GM12878 (cell line): ENCODE data around the gene CCDC200. TPM values are rescaled to one million over a fixed set of nuclear protein-coding genes. Genes with fewer than 3 reads are reported as not detected.
"Not testable (repeated sequence)": the region's sequence is repeated elsewhere in the genome, so short reads cannot be mapped to it uniquely, and the experiment has no call there.

Experiments used
- ATAC-seq: fragments of 200-7000 bp; cut with Tn5 transposase; 3 replicates; pipeline ENCODE4 v1.9.1; 2020; ENCODE audit warnings: mild to moderate bottlenecking, moderate library complexity
- BruUV-seq: library from RNA; stranded (reverse); fragments of 400-500 nt; replicated peaks from 2 replicates; lab custom pipeline; 2021; lab: Mats Ljungman, UMichigan
- CTCF ChIA-PET: fragments of 300-600 bp; sonication (Branson Sonifier 250); formaldehyde crosslinking; extraction: SDS; loops from one replicate; lab custom pipeline; 2021; ENCODE audit warnings: inconsistent platforms; lab: Yijun Ruan, JAX
- POLR2A ChIA-PET: fragments of 350-600 bp; formaldehyde crosslinking; extraction: SDS; loops from one replicate; lab custom pipeline; 2021; ENCODE audit warnings: inconsistent platforms; lab: Charles Lee
- RAD21 ChIA-PET: fragments of 300-600 bp; sonication (Branson Sonifier 250); formaldehyde crosslinking; loops from one replicate; lab custom pipeline; 2023; ENCODE audit warnings: antibody characterized with exemption; ENCODE audit not compliant: unreplicated experiment; lab: Charles Lee
- SMC1A ChIA-PET: fragments of 300-600 bp; sonication (Branson Sonifier 250); formaldehyde crosslinking; loops from one replicate; lab custom pipeline; 2023; ENCODE audit not compliant: unreplicated experiment, uncharacterized antibody; lab: Charles Lee
- DNase-seq: peaks from one replicate; pipeline ENCODE4 v3.0.0-alpha.2; 2011; ENCODE audit warnings: low read depth, low spot score
- FAIRE-seq: peaks from 3 replicates; lab custom pipeline; 2011; peaks lifted over from hg19 to GRCh38; lab: Jason Lieb, UNC
- H2AFZ ChIP-seq: 2 replicates; pipeline ENCODE4 v1.6.0; 2011; ENCODE audit warnings: low read depth, low read length, control low read depth; ENCODE audit not compliant: control insufficient read depth
- H3K27ac ChIP-seq: 2 replicates; pipeline ENCODE4 v1.5.1; 2011; ENCODE audit warnings: control low read depth; ENCODE audit not compliant: control insufficient read depth, insufficient read depth
- H3K27me3 ChIP-seq, 2 experiments: replicated peaks in 1 of 2; 2 replicates each; pipeline versions ENCODE4 v1.6.0 to v1.6.1; 2011; ENCODE audit warnings: low read length in 1 of 2; ENCODE audit not compliant: control insufficient read depth in 2 of 2, insufficient read depth in 2 of 2
- H3K36me3 ChIP-seq, 2 experiments: 2 replicates each; pipeline ENCODE4 v1.5.1; 2011; ENCODE audit warnings: low read length in 1 of 2; ENCODE audit not compliant: control insufficient read depth in 2 of 2, insufficient read depth in 2 of 2
- H3K4me1 ChIP-seq: 2 replicates; pipeline ENCODE4 v1.6.1; 2011; ENCODE audit warnings: mild to moderate bottlenecking, low read length, moderate library complexity, mixed read lengths; ENCODE audit not compliant: control insufficient read depth, insufficient read depth
- H3K4me2 ChIP-seq: 2 replicates; pipeline ENCODE4 v1.6.0; 2011; ENCODE audit warnings: control low read depth; ENCODE audit not compliant: control insufficient read depth, insufficient read depth
- H3K4me3 ChIP-seq: fragments of 200-600 bp; sonication (generic); 2 replicates; pipeline ENCODE4 v1.5.1; 2016
- H3K79me2 ChIP-seq: 2 replicates; pipeline ENCODE4 v1.6.0; 2011; ENCODE audit warnings: low read length; ENCODE audit not compliant: control insufficient read depth, insufficient read depth
- H3K9ac ChIP-seq: 2 replicates; pipeline ENCODE4 v1.8.0; 2011; ENCODE audit warnings: low read length, control low read depth, mixed read lengths; ENCODE audit not compliant: control insufficient read depth, insufficient read depth
- H3K9me3 ChIP-seq: replicated peaks from 3 replicates; pipeline ENCODE4 v1.5.1; 2011; ENCODE audit warnings: mild to moderate bottlenecking, low read length; ENCODE audit not compliant: control insufficient read depth, insufficient read depth
- H4K20me1 ChIP-seq: 2 replicates; pipeline ENCODE4 v1.6.0; 2011; ENCODE audit not compliant: control insufficient read depth, insufficient read depth
- BACH1 ChIP-seq: fragments of 450-650 bp; IDR thresholded peaks from 2 replicates; pipeline ENCODE4 v1.6.1; 2017; ENCODE audit warnings: mild to moderate bottlenecking, borderline replicate concordance
- CEBPB ChIP-seq, 2 experiments: fragments of 150-350 bp in 1 of 2; IDR thresholded peaks; 2 replicates each; pipeline ENCODE4 v1.6.1; 2012 to 2014; ENCODE audit warnings: low read depth in 2 of 2, low read length in 2 of 2, borderline replicate concordance in 1 of 2, inconsistent platforms in 1 of 2
- CHD2 ChIP-seq: IDR thresholded peaks from 2 replicates; pipeline ENCODE4 v1.6.1; 2011; ENCODE audit warnings: low read depth, low read length, improper control_type of control experiment, borderline replicate concordance
- CREM ChIP-seq: IDR thresholded peaks from 2 replicates; pipeline ENCODE4 v1.6.1; 2014; ENCODE audit warnings: antibody characterized with exemption, low read depth
- FOXK2 ChIP-seq: fragments of 450-650 bp; IDR thresholded peaks from 2 replicates; pipeline ENCODE4 v1.6.1; 2017; ENCODE audit warnings: mild to moderate bottlenecking, moderate library complexity
- IKZF1 ChIP-seq: fragments of 450-650 bp; conservative IDR thresholded peaks from 2 replicates; pipeline ENCODE4 v1.6.1; 2017; ENCODE audit warnings: antibody characterized with exemption, mild to moderate bottlenecking
- IRF4 ChIP-seq: IDR thresholded peaks from 2 replicates; pipeline ENCODE4 v1.6.1; 2011; ENCODE audit warnings: low read depth, low read length
- MLLT1 ChIP-seq: fragments of 450-650 bp; IDR thresholded peaks from 2 replicates; pipeline ENCODE4 v1.6.1; 2016; ENCODE audit warnings: mild to moderate bottlenecking
- MYB ChIP-seq: fragments of 150-350 bp; IDR thresholded peaks from 2 replicates; pipeline ENCODE4 v1.6.1; 2014; ENCODE audit warnings: mild to moderate bottlenecking, low read depth, low read length, borderline replicate concordance
- POLR2AphosphoS2 ChIP-seq: IDR thresholded peaks from 2 replicates; pipeline ENCODE4 v1.6.1; 2011; ENCODE audit warnings: low read depth, mild to moderate bottlenecking, low read length, improper control_type of control experiment, moderate library complexity
- RCOR1 ChIP-seq: conservative IDR thresholded peaks from 2 replicates; pipeline ENCODE4 v1.6.1; 2012; ENCODE audit warnings: low read depth, low read length, improper control_type of control experiment
- STAT3 ChIP-seq: IDR thresholded peaks from 2 replicates; pipeline ENCODE4 v1.6.1; 2011; ENCODE audit warnings: low read depth, low read length, improper control_type of control experiment
- TARDBP ChIP-seq: IDR thresholded peaks from 2 replicates; pipeline ENCODE4 v1.6.1; 2016; ENCODE audit warnings: borderline replicate concordance
- ZNF622 ChIP-seq: fragments of 450-650 bp; IDR thresholded peaks from 2 replicates; pipeline ENCODE4 v1.6.1; 2017; ENCODE audit warnings: mild to moderate bottlenecking, inconsistent platforms
- WGBS: methylation state at CpG from one replicate; pipeline ENCODE4 v1.1.6; 2016; ENCODE audit warnings: low lambda C conversion rate; ENCODE audit not compliant: insufficient replicate concordance, insufficient coverage; ENCODE audit errors: missing lambda C conversion rate; 5-methylcytosine and 5-hydroxymethylcytosine counted together
- in situ Hi-C: fragments of 300-500 bp; cut with MboI; formaldehyde crosslinking; loops from 9 replicates; pipeline ENCODE4 v1.14.3; 2018; ENCODE audit warnings: mixed read lengths
- intact Hi-C: fragments of 100-400 bp; cut with micrococcal nuclease; formaldehyde crosslinking; loops from one replicate; pipeline ENCODE4 v1.14.2; 2022; ENCODE audit not compliant: unreplicated experiment
- polyA plus RNA-seq, 11 experiments: library from polyadenylated mRNA; depleted of rRNA in 4 of 11; unstranded in 6 of 11; stranded (reverse) in 5 of 11; fragments of >200 nt; fragmentation: Nextera tagmentation in 4 of 11; fragmentation: Illumina TruSeq in 1 of 11; extraction: Ambion mirVana in 4 of 11; extraction: Trizol in 1 of 11; gene quantifications; 1 replicate in 1 of 11; 2 replicates in 10 of 11; pipeline versions ENCODE4 v1.2.1 to v1.2.3, GENCODE V29; 2011 to 2016; ENCODE audit warnings: inconsistent platforms in 2 of 11, missing spikeins in 2 of 11, low read depth in 1 of 11
- total RNA-seq, 4 experiments: library from RNA; depleted of rRNA in 3 of 4; stranded (reverse); fragments of >200 nt in 3 of 4; fragmentation: Illumina TruSeq in 1 of 4; extraction: Trizol in 1 of 4; gene quantifications; 2 replicates each; pipeline versions ENCODE4 v1.2.1 to v1.2.3, GENCODE V29; 2013 to 2021

CCDC200 gene
- total and polyA plus RNA-seq, 10 of the 15 experiments (the other 5 are each of a cell fraction or from before 2014, with no cell fraction given) = 0.46 to 3.9 (median 2.7) TPM; not detected in 6

- H2AFZ ChIP-seq = no peak overlapping the region
- H3K4me2 ChIP-seq = no peak overlapping the region
- intact Hi-C loops (no loop called here), in situ Hi-C loops (no loop called here)
- WGBS = 82% methylated on average over 5 of the region's 5 CpGs
- H3K4me1 ChIP-seq = no peaks in the 10 kb centered on the region
- BruUV-seq = no TSS peak
- no peaks in the 10 kb centered on the region for H3K79me2 ChIP-seq
- FAIRE-seq (no peak), ATAC-seq (no peak), DNase-seq (no peak)
- SMC1A ChIA-PET = no interaction called here
- H3K36me3 ChIP-seq = peaks cover 7 to 50% of the 10 kb centered on the region in 2 experiments
- no peaks in the 10 kb centered on the region for H3K27me3 ChIP-seq
- RAD21 ChIA-PET = no interaction called here
- POLR2A ChIA-PET = no interaction called here
- H4K20me1 ChIP-seq = no peaks in the 10 kb centered on the region
- H3K4me3 ChIP-seq = no peak overlapping the region
- no peak overlapping the region for H3K27ac ChIP-seq
- no peak overlapping the region for H3K9ac ChIP-seq
- CTCF ChIA-PET = no interaction called here
- TF ChIP-seq IRF4 (no peak), CHD2 (no peak), ZNF622 (no peak), POLR2AphosphoS2 (no peak), MYB (no peak), MLLT1 (no peak), CEBPB (IDR thresholded peaks at IDR 0.05; ENCODE audit: borderline replicate concordance in 1 of 2, low read depth in 2 of 2, low read length in 2 of 2) (no peak), TARDBP (no peak), BACH1 (no peak), RCOR1 (no peak), STAT3 (no peak), IKZF1 (no peak), CREM (no peak), FOXK2 (no peak)
- H3K9me3 ChIP-seq = no peaks in the 10 kb centered on the region
Observed at GRCh38 chr17:43193251-43193650, 35.2 kb downstream of the CCDC200 start.

DNA sequence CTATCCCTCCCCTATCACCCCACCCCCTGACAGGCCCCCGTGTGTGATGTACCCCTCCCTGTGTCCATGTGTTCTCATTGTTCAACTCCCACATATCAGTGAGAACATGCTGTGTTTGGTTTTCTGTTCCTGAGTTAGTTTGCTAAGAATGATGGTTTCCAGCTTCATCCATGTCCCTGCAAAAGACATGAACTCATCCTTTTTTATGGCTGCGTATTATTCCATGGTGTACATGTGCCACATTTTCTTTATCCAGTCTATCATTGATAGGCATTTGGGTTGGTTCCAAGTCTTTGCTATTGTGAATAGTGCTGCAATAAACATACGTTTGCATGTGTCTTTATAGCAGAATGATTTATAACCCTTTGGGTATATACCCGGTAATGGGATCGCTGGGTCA is 41.8 kb downstream of the CCDC200 start:
- WGBS = 98% methylated on average over 5 of the region's 5 CpGs
- CTCF ChIA-PET, H3K27ac ChIP-seq, intact Hi-C loops, in situ Hi-C loops, H3K4me2 ChIP-seq, H2AFZ ChIP-seq, BruUV-seq, H3K9ac ChIP-seq, H3K9me3 ChIP-seq, H3K79me2 ChIP-seq, H3K27me3 ChIP-seq, DNase-seq, SMC1A ChIA-PET, H3K4me3 ChIP-seq, RAD21 ChIA-PET, H3K4me1 ChIP-seq, FAIRE-seq, H4K20me1 ChIP-seq, ATAC-seq: not testable (repeated sequence)
- POLR2A ChIA-PET = interaction anchor here (0.6 kb wide), 1 partner anchor 369 kb away, joined by 3 read pairs; no protein-coding TSS in a partner anchor
- peaks cover 2 to 22% of the 10 kb centered on the region in 2 experiments for H3K36me3 ChIP-seq
